IPS-15b (cell line): Measurements from ENCODE around the gene PKP4.

Source experiments
- H3K27me3 ChIP-seq: one replicate; pipeline ENCODE4 v1.6.1; 2013; ENCODE audit warnings: low read length; ENCODE audit not compliant: control insufficient read depth, insufficient read depth
- H3K36me3 ChIP-seq: one replicate; pipeline ENCODE4 v1.6.1; 2013; ENCODE audit warnings: low read length; ENCODE audit not compliant: control insufficient read depth, insufficient read depth
- H3K4me1 ChIP-seq: one replicate; pipeline ENCODE4 v1.6.1; 2013; ENCODE audit warnings: mild to moderate bottlenecking, low read length; ENCODE audit not compliant: control insufficient read depth, insufficient read depth
- H3K4me3 ChIP-seq: one replicate; pipeline ENCODE4 v1.5.1; 2013; ENCODE audit warnings: low read depth, low read length
- H3K9ac ChIP-seq: one replicate; pipeline ENCODE4 v1.6.1; 2013; ENCODE audit warnings: low read depth, mild to moderate bottlenecking, low read length
- H3K9me3 ChIP-seq: one replicate; pipeline ENCODE4 v1.6.1; 2013; ENCODE audit warnings: mild to moderate bottlenecking, low read length; ENCODE audit not compliant: control insufficient read depth, insufficient read depth

Gene PKP4

DNA sequence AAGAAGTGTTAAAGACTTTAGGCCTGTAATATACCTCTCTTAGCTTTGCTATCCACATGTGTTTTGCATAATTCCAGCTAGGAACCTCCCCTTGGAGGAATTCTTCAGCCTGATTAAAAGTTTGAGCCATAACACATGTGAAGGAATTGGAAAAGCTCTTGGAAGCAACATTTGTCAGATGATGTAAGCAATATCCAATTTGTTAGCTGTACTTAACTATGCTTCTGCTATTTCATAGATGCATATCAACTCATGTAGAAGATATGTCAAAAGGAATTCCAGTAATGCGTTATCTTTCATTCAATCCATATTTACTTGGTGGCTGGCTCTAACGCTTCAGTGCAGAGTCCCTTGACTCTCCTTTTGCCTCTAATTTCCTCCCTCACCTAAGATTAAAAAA, 46.2 kb downstream of the PKP4 start:
- H3K4me3 ChIP-seq = no peak overlapping the region
- no peaks in the 10 kb centered on the region for H3K36me3 ChIP-seq
- H3K4me1 ChIP-seq = peaks cover 5% of the 10 kb centered on the region
- H3K9ac ChIP-seq = no peak overlapping the region
- no peaks in the 10 kb centered on the region for H3K9me3 ChIP-seq
- no peaks in the 10 kb centered on the region for H3K27me3 ChIP-seq

DNA sequence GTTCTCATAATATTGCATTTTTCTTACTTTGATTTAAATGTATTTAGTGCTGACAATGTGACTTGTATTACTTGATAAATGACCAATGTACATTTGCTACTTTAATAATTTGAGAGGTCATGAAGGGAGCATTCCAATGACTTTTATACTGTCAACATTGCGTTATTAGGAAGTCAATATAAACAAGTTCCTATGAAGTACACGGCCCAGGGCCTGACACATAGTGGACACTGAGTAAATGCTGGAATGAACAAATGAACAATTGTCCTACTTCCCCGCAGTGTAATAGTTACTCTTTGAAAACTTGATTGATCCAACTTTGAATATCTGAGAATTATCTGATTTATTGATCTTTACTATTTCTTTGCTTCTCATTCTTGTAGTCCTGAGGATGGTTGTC, 47.3 kb downstream of the PKP4 start:
- no peaks in the 10 kb centered on the region for H3K27me3 ChIP-seq
- peaks cover 5% of the 10 kb centered on the region for H3K4me1 ChIP-seq
- no peaks in the 10 kb centered on the region for H3K36me3 ChIP-seq
- no peak overlapping the region for H3K4me3 ChIP-seq
- no peak overlapping the region for H3K9ac ChIP-seq
- no peaks in the 10 kb centered on the region for H3K9me3 ChIP-seq

DNA sequence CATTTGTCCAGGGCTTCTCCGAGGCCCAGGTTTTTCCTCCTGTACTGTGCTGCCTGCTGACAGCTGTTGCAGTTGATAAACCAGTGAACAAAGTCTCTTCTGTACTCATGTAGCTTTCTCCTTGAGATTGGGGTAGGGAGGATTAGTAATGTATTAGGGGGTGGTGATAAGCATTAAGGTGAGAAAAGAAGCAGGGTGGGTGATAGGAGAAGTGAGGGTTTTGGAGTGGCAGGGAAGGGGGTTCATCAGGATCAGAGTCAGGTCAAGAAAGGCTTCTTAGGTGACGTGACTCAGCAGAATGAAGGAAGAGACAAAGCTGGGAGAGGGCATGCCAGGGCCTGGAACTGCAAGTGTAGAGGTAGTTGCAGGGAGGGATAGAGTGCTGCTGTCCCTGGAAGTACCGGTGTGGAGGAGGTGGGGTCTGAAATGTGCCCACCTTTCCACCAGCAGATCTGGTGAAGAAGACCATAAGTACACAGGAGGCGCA, 48.7 kb downstream of the PKP4 start:
- H3K36me3 ChIP-seq = no peaks in the 10 kb centered on the region
- H3K4me1 ChIP-seq = peaks cover 5% of the 10 kb centered on the region
- no peak overlapping the region for H3K9ac ChIP-seq
- H3K9me3 ChIP-seq = no peaks in the 10 kb centered on the region
- no peaks in the 10 kb centered on the region for H3K27me3 ChIP-seq
- no peak overlapping the region for H3K4me3 ChIP-seq

DNA sequence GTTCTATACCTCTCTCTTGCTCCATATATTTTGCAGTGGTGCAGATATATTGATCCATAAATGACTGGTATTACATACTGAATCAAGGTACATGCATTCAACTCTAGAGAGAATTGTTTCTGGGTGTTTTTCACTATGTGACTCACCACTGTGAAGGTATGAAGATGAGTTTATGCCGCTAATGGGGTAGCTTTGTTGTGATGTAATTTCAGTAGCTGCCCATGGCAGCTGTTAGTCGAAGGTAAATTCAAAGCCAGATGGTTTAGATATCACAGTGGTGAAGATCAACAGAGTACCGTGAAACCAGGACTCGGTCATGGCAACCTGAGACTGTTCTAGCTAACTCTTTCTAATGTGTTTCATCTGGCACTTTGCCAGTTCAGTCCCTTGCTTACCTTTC, 50.4 kb downstream of the PKP4 start:
- H3K27me3 ChIP-seq = no peaks in the 10 kb centered on the region
- H3K4me1 ChIP-seq = peaks cover 8% of the 10 kb centered on the region
- no peaks in the 10 kb centered on the region for H3K36me3 ChIP-seq
- no peaks in the 10 kb centered on the region for H3K9me3 ChIP-seq
- H3K9ac ChIP-seq = no peak overlapping the region
- H3K4me3 ChIP-seq = no peak overlapping the region

DNA sequence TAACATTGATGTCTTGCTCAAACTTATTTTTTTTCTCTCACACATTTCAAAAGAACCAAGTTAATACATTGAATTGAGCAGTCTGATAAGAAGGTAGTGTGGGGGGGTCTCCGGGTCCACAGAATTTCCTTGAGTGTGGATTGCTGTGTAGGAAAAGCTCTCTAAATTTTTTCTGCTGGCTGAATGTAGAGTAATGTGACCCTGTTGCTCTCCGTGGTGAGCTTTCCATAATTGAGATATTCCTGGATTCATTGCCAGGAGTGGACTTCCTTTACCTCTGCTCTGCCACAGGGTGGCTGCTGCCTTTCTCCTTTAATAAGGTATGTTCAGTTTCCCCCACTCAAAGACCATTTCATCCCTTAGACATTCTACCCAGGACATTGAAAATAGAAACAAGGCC, 50.9 kb downstream of the PKP4 start:
- Histone ChIP-seq H3K9ac (no peak overlapping the region), H3K36me3 (no peaks in the 10 kb centered on the region), H3K27me3 (no peaks in the 10 kb centered on the region), H3K4me1 (peaks cover 8% of the 10 kb centered on the region), H3K9me3 (no peaks in the 10 kb centered on the region), H3K4me3 (no peak overlapping the region)

DNA sequence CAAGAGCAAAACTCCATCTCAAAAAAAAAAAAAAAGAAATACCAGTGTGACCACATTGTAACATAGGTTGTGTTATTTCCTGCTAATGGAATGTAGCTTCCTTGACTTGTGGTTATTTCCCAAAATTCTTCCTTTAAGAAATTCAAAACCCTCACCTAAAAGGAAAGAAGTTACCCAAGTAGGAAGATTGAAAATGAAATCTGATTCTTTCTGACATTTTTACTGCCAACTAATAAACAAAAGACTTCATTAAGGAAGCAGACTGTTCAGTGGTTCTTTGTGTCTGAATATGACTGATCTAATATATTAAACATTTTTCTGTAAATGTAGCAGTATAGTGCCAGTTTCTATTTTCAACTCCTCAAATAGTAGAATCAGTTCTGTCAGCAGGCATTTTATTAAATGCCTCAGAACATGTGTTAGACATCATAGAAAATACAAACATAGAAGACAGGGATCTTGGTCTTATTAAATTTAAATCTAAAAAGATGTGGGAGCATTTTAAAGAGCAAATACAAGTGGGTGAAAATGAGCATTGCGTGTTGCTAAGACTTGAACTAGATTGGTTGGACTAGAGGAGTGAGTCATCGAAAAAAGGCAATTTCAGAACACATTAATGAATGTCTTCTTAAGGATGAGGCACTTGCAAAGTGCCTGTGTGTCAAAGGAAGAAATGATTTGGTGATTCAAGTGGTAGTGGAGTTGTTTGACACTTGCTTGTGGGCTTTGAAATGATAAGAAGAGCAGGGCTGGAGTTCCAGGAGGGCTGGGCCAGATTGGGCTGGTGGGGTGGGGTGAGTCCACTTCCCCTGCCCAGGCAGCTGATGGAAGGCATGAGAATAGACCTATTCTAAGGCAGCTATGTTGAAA, 53.4 kb downstream of the PKP4 start:
- Histone ChIP-seq H3K4me3 (no peak overlapping the region), H3K27me3 (no peaks in the 10 kb centered on the region), H3K36me3 (no peaks in the 10 kb centered on the region), H3K9ac (no peak overlapping the region), H3K4me1 (peaks cover 8% of the 10 kb centered on the region), H3K9me3 (no peaks in the 10 kb centered on the region)

DNA sequence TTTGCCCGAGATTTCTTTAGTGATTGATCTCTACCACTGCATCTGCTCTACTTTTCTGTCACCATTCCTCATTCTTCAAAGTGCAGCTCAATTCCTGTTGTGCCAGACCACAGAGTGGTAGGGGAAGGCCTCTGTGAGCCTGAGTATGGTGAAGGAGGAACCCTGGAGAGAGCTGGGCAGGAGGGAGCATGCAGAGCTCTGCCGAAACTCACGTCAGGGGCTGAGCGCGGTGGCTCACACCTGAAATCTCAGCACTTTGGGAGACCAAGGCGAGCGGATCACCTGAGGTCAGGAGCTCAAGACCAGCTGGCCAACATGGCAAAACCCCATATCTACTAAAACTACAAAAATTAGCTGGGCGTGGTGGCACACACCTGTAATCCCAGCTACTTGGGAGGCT, 54.1 kb downstream of the PKP4 start:
- Histone ChIP-seq H3K4me3 (no peak overlapping the region), H3K9ac (no peak overlapping the region), H3K9me3 (no peaks in the 10 kb centered on the region), H3K36me3 (no peaks in the 10 kb centered on the region), H3K4me1 (peaks cover 3% of the 10 kb centered on the region), H3K27me3 (no peaks in the 10 kb centered on the region)

DNA sequence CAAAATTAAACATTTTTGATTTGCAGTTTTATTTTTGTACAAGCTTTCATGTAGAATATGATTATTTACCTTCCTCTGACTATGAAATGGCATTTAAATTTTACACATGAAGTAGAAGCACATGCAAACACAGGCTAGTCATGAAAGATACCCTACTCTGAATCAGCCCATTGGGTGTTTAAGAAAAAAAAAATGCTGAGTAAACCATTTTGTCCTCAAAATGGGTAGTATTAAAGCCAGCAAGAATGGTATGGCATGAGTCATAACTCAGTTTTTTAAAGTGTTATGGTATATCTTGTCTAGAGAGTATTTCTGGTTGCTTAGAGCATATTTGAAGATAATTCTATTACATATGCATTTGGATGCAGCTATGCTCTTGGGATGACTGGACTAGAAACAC, 55.0 kb downstream of the PKP4 start:
- Histone ChIP-seq H3K36me3 (no peaks in the 10 kb centered on the region), H3K4me3 (no peak overlapping the region), H3K9ac (no peak overlapping the region), H3K4me1 (peaks cover 3% of the 10 kb centered on the region), H3K27me3 (no peaks in the 10 kb centered on the region), H3K9me3 (no peaks in the 10 kb centered on the region)

DNA sequence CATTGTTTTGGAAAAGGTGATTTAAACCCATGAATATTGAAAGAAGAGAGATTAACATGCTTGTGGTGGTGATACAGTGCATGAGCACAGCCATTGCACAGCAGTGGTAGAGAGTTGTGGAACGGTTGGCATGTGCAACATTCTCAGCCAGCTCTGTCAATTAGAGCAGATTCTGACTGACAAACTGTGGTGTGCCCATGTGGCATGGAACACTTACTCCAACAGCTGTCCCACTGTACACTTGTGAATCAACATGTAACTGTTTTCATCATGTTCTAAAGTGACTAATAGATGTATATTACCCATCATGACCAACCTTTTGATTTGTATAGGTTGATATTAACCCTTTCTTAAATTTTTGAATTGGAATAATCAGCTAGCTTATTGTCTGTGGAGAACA, 55.6 kb downstream of the PKP4 start:
- no peaks in the 10 kb centered on the region for H3K36me3 ChIP-seq
- H3K4me1 ChIP-seq = peaks cover 3% of the 10 kb centered on the region
- no peak overlapping the region for H3K9ac ChIP-seq
- no peaks in the 10 kb centered on the region for H3K9me3 ChIP-seq
- H3K27me3 ChIP-seq = no peaks in the 10 kb centered on the region
- H3K4me3 ChIP-seq = no peak overlapping the region

DNA sequence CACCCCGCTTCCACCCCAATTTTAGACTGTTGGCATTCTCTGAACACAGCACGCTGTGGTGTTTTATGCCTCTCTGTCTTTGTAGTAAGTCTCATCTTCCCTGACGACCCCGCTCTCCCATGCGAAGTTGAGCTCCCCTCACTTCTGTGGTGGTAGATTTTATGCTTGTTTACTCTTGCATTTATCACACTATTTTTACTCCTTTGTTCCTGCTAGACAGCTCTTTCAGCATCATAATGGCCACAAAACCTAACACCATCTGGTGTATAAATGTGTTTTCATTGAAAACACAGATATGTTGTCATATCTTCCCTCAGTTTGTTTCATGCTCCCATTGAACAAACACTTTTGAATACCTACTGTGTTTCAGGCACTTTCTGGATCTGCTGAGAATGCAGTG, 57.1 kb downstream of the PKP4 start:
- H3K9me3 ChIP-seq = no peaks in the 10 kb centered on the region

DNA sequence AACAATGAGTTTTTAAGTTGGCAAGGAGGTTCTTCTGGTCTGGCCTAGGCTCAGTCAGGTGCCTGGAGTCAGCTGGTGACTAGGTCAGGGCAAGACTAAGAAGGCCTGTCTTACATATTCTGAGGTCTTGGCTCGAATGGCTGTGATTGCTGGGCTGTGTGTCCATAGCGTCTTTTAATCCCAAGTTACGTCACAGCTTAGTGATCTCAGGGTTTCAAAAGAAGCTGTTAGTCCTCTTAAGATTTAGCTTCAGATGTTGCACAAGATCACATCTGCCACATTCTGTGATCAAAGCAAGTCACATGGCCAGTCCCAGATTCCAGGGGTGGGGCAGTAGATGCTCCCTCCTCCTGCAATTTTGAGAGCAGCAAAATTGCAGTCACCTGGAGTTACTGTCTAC, 61.3 kb downstream of the PKP4 start:
- Histone ChIP-seq H3K9ac (no peak overlapping the region), H3K9me3 (no peaks in the 10 kb centered on the region), H3K36me3 (no peaks in the 10 kb centered on the region), H3K4me3 (no peak overlapping the region), H3K27me3 (no peaks in the 10 kb centered on the region), H3K4me1 (no peaks in the 10 kb centered on the region)

More for the DNA sequence above, 57.1 kb downstream of the PKP4 start:
- H3K4me3 ChIP-seq = no peak overlapping the region
- no peaks in the 10 kb centered on the region for H3K27me3 ChIP-seq
- peaks cover 3% of the 10 kb centered on the region for H3K4me1 ChIP-seq
- no peak overlapping the region for H3K9ac ChIP-seq
- no peaks in the 10 kb centered on the region for H3K36me3 ChIP-seq

DNA sequence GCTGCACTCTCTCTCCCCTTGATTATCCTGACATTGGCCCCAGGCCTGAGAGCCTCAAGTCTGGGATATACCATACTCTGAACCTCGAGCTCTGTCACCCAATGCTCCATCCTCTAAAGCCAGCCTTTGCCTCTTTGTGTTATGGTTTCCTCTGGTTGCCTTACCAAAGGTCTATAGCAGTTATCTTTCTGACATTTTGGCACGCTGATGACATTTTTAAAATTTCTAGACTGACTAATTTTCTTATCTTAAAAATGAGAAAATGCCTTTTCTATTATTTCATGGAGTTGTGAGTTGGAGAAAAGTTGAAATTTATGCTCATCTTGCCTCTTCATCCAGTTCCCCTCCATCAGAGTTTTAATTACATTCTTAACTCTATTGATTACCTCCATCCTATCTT, 62.7 kb downstream of the PKP4 start:
- no peaks in the 10 kb centered on the region for H3K36me3 ChIP-seq
- no peak overlapping the region for H3K9ac ChIP-seq
- no peaks in the 10 kb centered on the region for H3K9me3 ChIP-seq
- no peaks in the 10 kb centered on the region for H3K27me3 ChIP-seq
- no peaks in the 10 kb centered on the region for H3K4me1 ChIP-seq
- no peak overlapping the region for H3K4me3 ChIP-seq
